CD4-positive, alpha-beta T cell (primary cell): ENCODE data around the gene ERO1A. TPM values are rescaled to one million over a fixed set of nuclear protein-coding genes. Genes with fewer than 3 reads are reported as not detected.

ENCODE experiments used
- ATAC-seq: fragments of 200-7000 bp; cut with Tn5 transposase; one replicate; pipeline ENCODE4 v1.10.0; 2022; ENCODE audit warnings: mild to moderate bottlenecking; ENCODE audit not compliant: poor library complexity
- CTCF ChIA-PET: fragments of 350-600 bp; sonication (Branson Sonifier 250); formaldehyde crosslinking; loops from one replicate; lab custom pipeline; 2021; ENCODE audit warnings: antibody characterized with exemption, inconsistent platforms; lab: Charles Lee
- POLR2A ChIA-PET: fragments of 350-600 bp; sonication (Branson Sonifier 250); formaldehyde crosslinking; loops from one replicate; lab custom pipeline; 2021; ENCODE audit warnings: antibody characterized with exemption, inconsistent platforms; lab: Charles Lee
- DNase-seq, 14 experiments: peaks; one replicate each; pipeline ENCODE4 v3.0.0-alpha.2; 2013 to 2020; ENCODE audit warnings: mixed read lengths in 2 of 14
- H3K27ac ChIP-seq, 2 donors: one replicate each; pipeline versions ENCODE4 v1.5.1 to v1.7.0; 2013; ENCODE audit warnings: low read length in 2 of 2, low read depth in 1 of 2, mild to moderate bottlenecking in 1 of 2
- H3K27me3 ChIP-seq, 2 experiments: 1 replicate in 1 of 2; 2 replicates in 1 of 2; pipeline versions ENCODE4 v1.6.1 to v1.7.0; 2013; ENCODE audit warnings: low read length in 2 of 2, control low read depth in 1 of 2, mild to moderate bottlenecking in 1 of 2, moderate library complexity in 1 of 2; ENCODE audit not compliant: insufficient read depth in 2 of 2, control insufficient read depth in 1 of 2
- H3K36me3 ChIP-seq: one replicate; pipeline ENCODE4 v1.6.1; 2013; ENCODE audit warnings: low read length, control low read depth; ENCODE audit not compliant: insufficient read depth
- H3K4me1 ChIP-seq: one replicate; pipeline ENCODE4 v1.6.1; 2013; ENCODE audit warnings: low read length, control low read depth; ENCODE audit not compliant: insufficient read depth
- H3K4me3 ChIP-seq: one replicate; pipeline ENCODE4 v1.5.1; 2013; ENCODE audit warnings: mild to moderate bottlenecking, low read length, moderate library complexity
- H3K9me3 ChIP-seq, 2 experiments: 1 replicate in 1 of 2; 2 replicates in 1 of 2; pipeline versions ENCODE4 v1.6.1 to v1.7.0; 2013; ENCODE audit warnings: low read length in 2 of 2, mild to moderate bottlenecking in 2 of 2, control low read depth in 1 of 2, moderate library complexity in 1 of 2; ENCODE audit not compliant: control insufficient read depth in 1 of 2, insufficient read depth in 1 of 2
- H3K27ac Mint-ChIP-seq: one replicate; pipeline ENCODE4 v1.8.0; 2020; ENCODE audit warnings: mixed read lengths
- H3K27me3 Mint-ChIP-seq: one replicate; pipeline ENCODE4 v1.8.0; 2021; ENCODE audit warnings: mixed read lengths
- H3K36me3 Mint-ChIP-seq: one replicate; pipeline ENCODE4 v1.8.0; 2021; ENCODE audit warnings: low read depth, mixed read lengths
- H3K4me1 Mint-ChIP-seq: one replicate; pipeline ENCODE4 v1.8.0; 2021; ENCODE audit warnings: low read depth, mixed read lengths
- H3K4me3 Mint-ChIP-seq: one replicate; pipeline ENCODE4 v1.8.0; 2020; ENCODE audit warnings: mild to moderate bottlenecking, mixed read lengths
- H3K9me3 Mint-ChIP-seq: one replicate; pipeline ENCODE4 v1.8.0; 2020; ENCODE audit warnings: mixed read lengths
- CTCF ChIP-seq: fragments of 200-600 bp; IDR thresholded peaks from one replicate; pipeline ENCODE4 v1.8.0; 2022; ENCODE audit warnings: antibody characterized with exemption, mild to moderate bottlenecking
- intact Hi-C, 2 experiments: fragments of 100-400 bp; cut with DNase I in 1 of 2; cut with micrococcal nuclease in 1 of 2; formaldehyde crosslinking; loops; one replicate each; pipeline versions ENCODE4 v1.15.1 to v1.9.0; 2023 to 2025; cut with DNase I, micrococcal nuclease
- total RNA-seq, 174 experiments: library from RNA in 2 of 174; stranded (reverse) in 2 of 174; gene quantifications; one replicate each; pipeline ENCODE4 v1.2.3 and lab custom pipeline; 2021 to 2026

The ERO1A gene
- total RNA-seq, 2 experiments from 2014 or later = 58.6 to 60.7 TPM

GRCh38 chr14:52706286-52706685, 10.9 kb upstream of the ERO1A start:
- peak overlapping the region; percentile 94 for H3K27ac Mint-ChIP-seq
- Histone ChIP-seq H3K36me3 (peaks cover 28% of the 10 kb centered on the region), H3K4me3 (peak overlapping the region; percentile 72), H3K9me3 (no peaks in the 10 kb centered on the region), H3K4me1 (peaks cover 13% of the 10 kb centered on the region), H3K27me3 (no peaks in the 10 kb centered on the region), H3K27ac (peak overlapping the region; percentile 71 to 88)
- POLR2A ChIA-PET = interaction anchor here (0.7 to 1.8 kb wide), 3 partner anchors 11 to 154 kb away, joined by 3 to 11 read pairs (median 5); partner anchors contain the start of genes ERO1A, GPR137C and TXNDC16
- H3K4me1 Mint-ChIP-seq = peaks cover 46% of the 10 kb centered on the region
- no peaks in the 10 kb centered on the region for H3K27me3 Mint-ChIP-seq
- peak overlapping the region; percentile 96 for H3K4me3 Mint-ChIP-seq
- intact Hi-C loops = loop anchor here (2.0 to 10.0 kb wide), 5 partner anchors 25 to 449 kb away; partner anchors contain the start of genes GPR137C (in 2 of the 2), TXNDC16 (in 2 of the 2), DDHD1 (in 1 of the 2) and GNPNAT1 (in 1 of the 2)
- peaks cover 47% of the 10 kb centered on the region for H3K36me3 Mint-ChIP-seq
- DNase-seq = peak in 10 of 14 experiments; percentile 12 to 72 (median 27)
- TF ChIP-seq CTCF = no peak
- no peaks in the 10 kb centered on the region for H3K9me3 Mint-ChIP-seq
- CTCF ChIA-PET = interaction anchor here (1.4 kb wide), 1 partner anchor 14 kb away, joined by 3 read pairs; no protein-coding TSS in a partner anchor
- ATAC-seq = peak; percentile 16

GRCh38 chr14:52703664-52704063, 8.3 kb upstream of the ERO1A start:
- H3K4me1 ChIP-seq = peaks cover 13% of the 10 kb centered on the region
- CTCF ChIA-PET = no interaction called here

GRCh38 chr14:52703225-52703624, 7.9 kb upstream of the ERO1A start:
- peaks cover 22% of the 10 kb centered on the region for H3K4me1 Mint-ChIP-seq
- DNase-seq = peak in 2 of 14 experiments; percentile 33 to 51
- intact Hi-C loops = loop anchor here in 1 of 2 experiments (10.0 kb wide), 1 partner anchor 452 kb away; the partner anchor contains the start of gene DDHD1
- H3K27ac Mint-ChIP-seq = no peak overlapping the region
- ChIA-PET POLR2A (no interaction called here), CTCF (no interaction called here)
- no peak overlapping the region for H3K27ac ChIP-seq
- peaks cover 13% of the 10 kb centered on the region for H3K4me1 ChIP-seq
- no peak overlapping the region for H3K4me3 ChIP-seq
- peaks cover 18% of the 10 kb centered on the region for H3K36me3 Mint-ChIP-seq
- no peaks in the 10 kb centered on the region for H3K36me3 ChIP-seq
- H3K4me3 Mint-ChIP-seq = no peak overlapping the region
- no peak for TF ChIP-seq CTCF
- no peaks in the 10 kb centered on the region for H3K27me3 ChIP-seq
- no peaks in the 10 kb centered on the region for H3K9me3 Mint-ChIP-seq
- H3K27me3 Mint-ChIP-seq = no peaks in the 10 kb centered on the region
- no peak for ATAC-seq
- H3K9me3 ChIP-seq = no peaks in the 10 kb centered on the region

More at GRCh38 chr14:52703664-52704063, 8.3 kb upstream of the ERO1A start:
- Mint-ChIP-seq H3K4me1 (peaks cover 27% of the 10 kb centered on the region), H3K36me3 (peaks cover 22% of the 10 kb centered on the region), H3K9me3 (no peaks in the 10 kb centered on the region), H3K4me3 (peak overlapping the region; percentile 1), H3K27ac (no peak overlapping the region), H3K27me3 (no peaks in the 10 kb centered on the region)
- no peaks in the 10 kb centered on the region for H3K9me3 ChIP-seq
- POLR2A ChIA-PET = interaction anchor here (0.8 kb wide), 1 partner anchor 9 kb away, joined by 5 read pairs; the partner anchor contains the start of gene ERO1A
- H3K27me3 ChIP-seq = no peaks in the 10 kb centered on the region
- H3K36me3 ChIP-seq = peaks cover 3% of the 10 kb centered on the region
- ATAC-seq (no peak), DNase-seq (no peak)
- H3K27ac ChIP-seq = no peak overlapping the region
- no peak overlapping the region for H3K4me3 ChIP-seq
- intact Hi-C loops = loop anchor here in 1 of 2 experiments (10.0 kb wide), 1 partner anchor 451 kb away; the partner anchor contains the start of gene DDHD1
- TF ChIP-seq CTCF = no peak
